PC-9 (cell line): ENCODE results near the gene GALNT2.

Experiments
- EZH2 ChIP-seq: fragments of 200-600 bp; sonication (generic); IDR thresholded peaks from 2 replicates; pipeline ENCODE4 v1.8.0; 2017; ENCODE audit warnings: antibody characterized with exemption, low read depth
- TF ChIP-seq, protein P1 (sequence below): fragments of 200-600 bp; sonication (generic); conservative IDR thresholded peaks from 2 replicates; pipeline ENCODE4 v1.6.1; 2017; ENCODE audit warnings: mixed run types, antibody characterized with exemption, mild to moderate bottlenecking, moderate library complexity

DNA sequence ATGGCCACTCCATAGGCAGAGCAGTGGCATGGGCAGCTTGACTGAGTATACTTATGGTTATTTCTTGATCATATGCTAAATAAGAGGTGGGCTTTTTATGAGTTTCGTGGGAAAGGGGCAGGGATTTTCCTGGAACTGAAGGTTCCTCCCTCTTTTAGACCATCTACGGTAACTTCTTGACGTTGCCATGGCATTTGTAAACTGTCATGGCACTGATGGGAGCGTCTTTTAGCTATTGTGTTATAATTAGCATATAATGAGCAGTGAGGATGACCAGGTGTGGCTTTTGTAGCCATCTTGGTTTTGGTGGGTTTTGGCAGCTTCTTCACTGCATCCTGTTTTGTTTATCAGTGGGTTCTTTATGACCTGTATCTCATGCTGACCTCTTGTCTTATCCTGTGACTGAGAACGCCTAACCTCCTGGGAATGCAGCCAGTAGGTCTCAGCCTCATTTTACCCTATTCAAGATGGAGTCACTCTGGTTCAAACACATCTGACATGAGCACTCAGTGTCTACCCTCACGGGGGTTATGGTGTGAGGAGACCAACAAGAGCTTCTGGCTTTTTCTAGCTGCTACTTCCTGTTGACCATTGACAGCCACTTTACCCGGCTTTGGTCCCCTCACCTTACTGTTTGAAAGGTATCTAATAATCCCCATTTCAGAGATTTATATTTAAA is 71.7 kb downstream of the GALNT2 start:
- TF ChIP-seq, protein P1, sequence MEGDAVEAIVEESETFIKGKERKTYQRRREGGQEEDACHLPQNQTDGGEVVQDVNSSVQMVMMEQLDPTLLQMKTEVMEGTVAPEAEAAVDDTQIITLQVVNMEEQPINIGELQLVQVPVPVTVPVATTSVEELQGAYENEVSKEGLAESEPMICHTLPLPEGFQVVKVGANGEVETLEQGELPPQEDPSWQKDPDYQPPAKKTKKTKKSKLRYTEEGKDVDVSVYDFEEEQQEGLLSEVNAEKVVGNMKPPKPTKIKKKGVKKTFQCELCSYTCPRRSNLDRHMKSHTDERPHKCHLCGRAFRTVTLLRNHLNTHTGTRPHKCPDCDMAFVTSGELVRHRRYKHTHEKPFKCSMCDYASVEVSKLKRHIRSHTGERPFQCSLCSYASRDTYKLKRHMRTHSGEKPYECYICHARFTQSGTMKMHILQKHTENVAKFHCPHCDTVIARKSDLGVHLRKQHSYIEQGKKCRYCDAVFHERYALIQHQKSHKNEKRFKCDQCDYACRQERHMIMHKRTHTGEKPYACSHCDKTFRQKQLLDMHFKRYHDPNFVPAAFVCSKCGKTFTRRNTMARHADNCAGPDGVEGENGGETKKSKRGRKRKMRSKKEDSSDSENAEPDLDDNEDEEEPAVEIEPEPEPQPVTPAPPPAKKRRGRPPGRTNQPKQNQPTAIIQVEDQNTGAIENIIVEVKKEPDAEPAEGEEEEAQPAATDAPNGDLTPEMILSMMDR, result no peak
- no peak for TF ChIP-seq EZH2
